ENCODE data around the gene SMIM24.

DNA sequence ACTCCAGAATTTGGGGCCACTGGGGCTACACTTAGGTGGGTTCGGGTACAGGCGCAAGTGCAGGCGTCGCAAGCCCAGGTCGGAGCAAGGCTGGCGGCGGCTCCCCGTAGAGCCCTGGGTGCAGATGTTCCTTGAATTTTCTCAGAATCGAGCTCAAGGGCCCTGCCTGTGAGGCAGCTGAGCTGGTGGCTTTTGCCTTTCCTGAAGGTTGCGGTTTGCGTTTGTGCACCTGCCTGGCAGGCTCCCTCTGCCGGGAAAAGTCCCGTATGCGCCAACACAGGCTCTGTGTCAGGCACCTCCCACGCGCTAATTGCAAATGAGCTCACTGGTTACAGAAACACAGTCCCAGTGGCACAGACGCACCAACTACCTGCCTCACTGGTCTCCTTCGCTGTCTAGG is 14.2 kb upstream of the SMIM24 start:
- TF ChIP-seq, protein P1, sequence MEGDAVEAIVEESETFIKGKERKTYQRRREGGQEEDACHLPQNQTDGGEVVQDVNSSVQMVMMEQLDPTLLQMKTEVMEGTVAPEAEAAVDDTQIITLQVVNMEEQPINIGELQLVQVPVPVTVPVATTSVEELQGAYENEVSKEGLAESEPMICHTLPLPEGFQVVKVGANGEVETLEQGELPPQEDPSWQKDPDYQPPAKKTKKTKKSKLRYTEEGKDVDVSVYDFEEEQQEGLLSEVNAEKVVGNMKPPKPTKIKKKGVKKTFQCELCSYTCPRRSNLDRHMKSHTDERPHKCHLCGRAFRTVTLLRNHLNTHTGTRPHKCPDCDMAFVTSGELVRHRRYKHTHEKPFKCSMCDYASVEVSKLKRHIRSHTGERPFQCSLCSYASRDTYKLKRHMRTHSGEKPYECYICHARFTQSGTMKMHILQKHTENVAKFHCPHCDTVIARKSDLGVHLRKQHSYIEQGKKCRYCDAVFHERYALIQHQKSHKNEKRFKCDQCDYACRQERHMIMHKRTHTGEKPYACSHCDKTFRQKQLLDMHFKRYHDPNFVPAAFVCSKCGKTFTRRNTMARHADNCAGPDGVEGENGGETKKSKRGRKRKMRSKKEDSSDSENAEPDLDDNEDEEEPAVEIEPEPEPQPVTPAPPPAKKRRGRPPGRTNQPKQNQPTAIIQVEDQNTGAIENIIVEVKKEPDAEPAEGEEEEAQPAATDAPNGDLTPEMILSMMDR (IDR thresholded peaks at IDR 0.05), result no peak
- no peak for TF ChIP-seq POLR2A (IDR thresholded peaks at IDR 0.05)
- TF ChIP-seq POLR2AphosphoS5 (IDR thresholded peaks at IDR 0.05; ENCODE audit: insufficient read depth in 1 of 2, low read depth in 1 of 2), result no peak

All from vagina (tissue), 2 donors.